CD14-positive monocyte (primary cell): Measurements from ENCODE around the gene LIPA. TPM values are rescaled to one million over a fixed set of nuclear protein-coding genes. Genes with fewer than 3 reads are reported as not detected.

Source experiments
- DNase-seq, 3 donors: peaks; one replicate each; pipeline ENCODE4 v3.0.0-alpha.2; 2011 to 2022
- H2AFZ ChIP-seq: 2 replicates; pipeline ENCODE4 v1.6.0; 2012; ENCODE audit warnings: mild to moderate bottlenecking, low read depth, low read length, inconsistent platforms; ENCODE audit not compliant: insufficient read depth, poor library complexity, severe bottlenecking
- H3K27ac ChIP-seq, 2 donors: 1 replicate in 1 of 2; 2 replicates in 1 of 2; pipeline ENCODE4 v1.5.1; 2012 to 2013; ENCODE audit warnings: low read length in 2 of 2, control low read depth in 1 of 2, inconsistent platforms in 1 of 2, low read depth in 1 of 2, mild to moderate bottlenecking in 1 of 2
- H3K27me3 ChIP-seq, 2 donors: one replicate each; pipeline versions ENCODE4 v1.6.0 to v1.6.1; 2011 to 2013; ENCODE audit warnings: low read length in 2 of 2; ENCODE audit not compliant: control insufficient read depth in 2 of 2, insufficient read depth in 2 of 2
- H3K36me3 ChIP-seq, 2 donors: replicated peaks in 1 of 2; 1 replicate in 1 of 2; 2 replicates in 1 of 2; pipeline versions ENCODE4 v1.5.1 to v1.6.1; 2012 to 2013; ENCODE audit warnings: low read length in 2 of 2, control low read depth in 1 of 2, inconsistent platforms in 1 of 2, mild to moderate bottlenecking in 1 of 2; ENCODE audit not compliant: insufficient read depth in 2 of 2, control insufficient read depth in 1 of 2
- H3K4me1 ChIP-seq, 2 donors: 1 replicate in 1 of 2; 2 replicates in 1 of 2; pipeline versions ENCODE4 v1.5.1 to v1.6.1; 2012 to 2013; ENCODE audit warnings: low read length in 2 of 2, control low read depth in 1 of 2, inconsistent platforms in 1 of 2, mild to moderate bottlenecking in 1 of 2, moderate library complexity in 1 of 2; ENCODE audit not compliant: insufficient read depth in 2 of 2, control insufficient read depth in 1 of 2
- H3K4me2 ChIP-seq: replicated peaks from 2 replicates; pipeline ENCODE3; 2012; ENCODE audit warnings: low read length, moderate library complexity, mild to moderate bottlenecking; ENCODE audit not compliant: poor library complexity, severe bottlenecking; ENCODE audit errors: extremely low read depth
- H3K4me3 ChIP-seq, 3 experiments: fragments of 200-600 bp in 1 of 3; sonication (generic) in 1 of 3; replicated peaks in 1 of 3; 1 replicate in 2 of 3; 2 replicates in 1 of 3; pipeline ENCODE4 v1.5.1; 2011 to 2013; ENCODE audit warnings: low read length in 3 of 3, mild to moderate bottlenecking in 3 of 3, control low read depth in 2 of 3, low read depth in 2 of 3, inconsistent platforms in 1 of 3, moderate library complexity in 1 of 3
- H3K79me2 ChIP-seq: 2 replicates; pipeline ENCODE4 v1.6.0; 2012; ENCODE audit warnings: mild to moderate bottlenecking, control low read depth, inconsistent platforms, low read length, moderate library complexity; ENCODE audit not compliant: insufficient read depth
- H3K9ac ChIP-seq: 2 replicates; pipeline ENCODE4 v1.6.0; 2017; ENCODE audit warnings: low read length, mild to moderate bottlenecking; ENCODE audit not compliant: insufficient read depth, poor library complexity, severe bottlenecking
- H3K9me3 ChIP-seq, 2 donors: replicated peaks in 1 of 2; 1 replicate in 1 of 2; 2 replicates in 1 of 2; pipeline versions ENCODE4 v1.5.1 to v1.6.1; 2012 to 2013; ENCODE audit warnings: low read length in 2 of 2, control low read depth in 1 of 2; ENCODE audit not compliant: control insufficient read depth in 1 of 2, insufficient read depth in 1 of 2
- H4K20me1 ChIP-seq: 2 replicates; pipeline ENCODE4 v1.6.0; 2012; ENCODE audit warnings: mild to moderate bottlenecking, low read length, control low read depth, moderate library complexity; ENCODE audit not compliant: insufficient read depth
- H3K27ac Mint-ChIP-seq, 7 donors: one replicate each; pipeline ENCODE4 v1.8.0; 2020; ENCODE audit warnings: mild to moderate bottlenecking in 7 of 7, mixed read lengths in 7 of 7, moderate library complexity in 6 of 7, inconsistent platforms in 2 of 7
- H3K27me3 Mint-ChIP-seq, 3 donors: one replicate each; pipeline ENCODE4 v1.8.0; 2021 to 2022; ENCODE audit warnings: low read depth in 3 of 3, mild to moderate bottlenecking in 3 of 3, mixed read lengths in 3 of 3, moderate library complexity in 3 of 3, inconsistent platforms in 1 of 3
- H3K36me3 Mint-ChIP-seq, 2 donors: one replicate each; pipeline ENCODE4 v1.8.0; 2020; ENCODE audit warnings: mixed read lengths in 2 of 2, inconsistent platforms in 1 of 2, mild to moderate bottlenecking in 1 of 2
- H3K4me1 Mint-ChIP-seq: one replicate; pipeline ENCODE4 v1.8.0; 2020; ENCODE audit warnings: mild to moderate bottlenecking, mixed read lengths
- H3K4me3 Mint-ChIP-seq, 2 donors: one replicate each; pipeline ENCODE4 v1.8.0; 2020; ENCODE audit warnings: mild to moderate bottlenecking in 2 of 2, mixed read lengths in 2 of 2, moderate library complexity in 1 of 2
- H3K9me3 Mint-ChIP-seq, 7 donors: one replicate each; pipeline ENCODE4 v1.8.0; 2020 to 2022; ENCODE audit warnings: mixed read lengths in 7 of 7, mild to moderate bottlenecking in 6 of 7, moderate library complexity in 6 of 7, inconsistent platforms in 2 of 7
- WGBS: methylation state at CpG from one replicate; pipeline ENCODE4 v1.1.5; 2013; ENCODE audit warnings: missing lambda C conversion rate; ENCODE audit not compliant: insufficient coverage; 5-methylcytosine and 5-hydroxymethylcytosine counted together
- intact Hi-C, 2 donors: fragments of 100-400 bp; cut with micrococcal nuclease; formaldehyde crosslinking; loops; one replicate each; pipeline versions ENCODE4 v1.15.0 to v1.15.1; 2023
- polyA plus RNA-seq, 3 donors: library from polyadenylated mRNA; depleted of rRNA in 1 of 3; unstranded in 2 of 3; stranded (reverse) in 1 of 3; fragments of 300-500 nt in 2 of 3; fragments of >200 nt in 1 of 3; fragmentation: Illumina TruSeq in 2 of 3; gene quantifications; 1 replicate in 2 of 3; 2 replicates in 1 of 3; pipeline ENCODE4 v1.2.3, GENCODE V29; 2012 to 2021
- TF ChIP-seq, protein P1 (sequence below): fragments of 200-600 bp; IDR thresholded peaks from one replicate; pipeline ENCODE4 v1.8.0; 2022; ENCODE audit warnings: antibody characterized with exemption, mild to moderate bottlenecking

The LIPA gene
- polyA plus RNA-seq, 3 donors = 37.4 to 353 (median 289) TPM

DNA sequence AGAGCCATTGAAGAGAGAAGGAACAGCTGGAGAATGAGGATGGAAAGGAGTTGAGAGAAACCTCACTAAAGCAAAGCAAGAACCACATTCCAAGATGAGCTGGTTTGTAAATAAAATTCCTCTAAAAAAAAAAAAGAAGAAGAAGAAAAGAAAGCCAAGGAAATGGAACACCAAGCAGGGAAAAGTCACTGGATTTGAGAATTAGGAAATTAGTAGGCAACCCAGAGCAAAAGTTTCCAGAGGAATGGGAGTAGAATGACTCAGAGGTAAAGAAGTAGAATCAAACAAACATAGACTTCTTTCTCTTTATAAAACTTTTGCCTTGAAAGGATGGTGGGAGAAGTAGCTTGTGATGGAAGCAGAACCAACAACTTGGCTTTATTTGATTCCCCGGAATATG is 48.3 kb downstream of the LIPA start:
- H4K20me1 ChIP-seq = no peaks in the 10 kb centered on the region
- Mint-ChIP-seq H3K9me3 (peaks cover 0 to 9% (median 5%) of the 10 kb centered on the region in 7 donors), H3K36me3 (peaks cover 6 to 10% of the 10 kb centered on the region in 2 donors), H3K4me3 (no peak overlapping the region), H3K4me1 (peaks cover 21% of the 10 kb centered on the region), H3K27ac (no peak overlapping the region), H3K27me3 (peaks cover 4 to 23% (median 6%) of the 10 kb centered on the region in 3 donors)
- intact Hi-C loops = no loop called here
- H3K4me1 ChIP-seq = peaks cover 20 to 21% of the 10 kb centered on the region in 2 donors
- H3K4me2 ChIP-seq = no peak overlapping the region
- peaks cover 0 to 9% of the 10 kb centered on the region in 2 donors for H3K9me3 ChIP-seq
- H3K36me3 ChIP-seq = no peaks in the 10 kb centered on the region
- 100% methylated on average over 1 of the region's 1 CpG for WGBS
- H3K27ac ChIP-seq = no peak overlapping the region
- H3K9ac ChIP-seq = no peak overlapping the region
- H2AFZ ChIP-seq = no peak overlapping the region
- TF ChIP-seq, protein P1, sequence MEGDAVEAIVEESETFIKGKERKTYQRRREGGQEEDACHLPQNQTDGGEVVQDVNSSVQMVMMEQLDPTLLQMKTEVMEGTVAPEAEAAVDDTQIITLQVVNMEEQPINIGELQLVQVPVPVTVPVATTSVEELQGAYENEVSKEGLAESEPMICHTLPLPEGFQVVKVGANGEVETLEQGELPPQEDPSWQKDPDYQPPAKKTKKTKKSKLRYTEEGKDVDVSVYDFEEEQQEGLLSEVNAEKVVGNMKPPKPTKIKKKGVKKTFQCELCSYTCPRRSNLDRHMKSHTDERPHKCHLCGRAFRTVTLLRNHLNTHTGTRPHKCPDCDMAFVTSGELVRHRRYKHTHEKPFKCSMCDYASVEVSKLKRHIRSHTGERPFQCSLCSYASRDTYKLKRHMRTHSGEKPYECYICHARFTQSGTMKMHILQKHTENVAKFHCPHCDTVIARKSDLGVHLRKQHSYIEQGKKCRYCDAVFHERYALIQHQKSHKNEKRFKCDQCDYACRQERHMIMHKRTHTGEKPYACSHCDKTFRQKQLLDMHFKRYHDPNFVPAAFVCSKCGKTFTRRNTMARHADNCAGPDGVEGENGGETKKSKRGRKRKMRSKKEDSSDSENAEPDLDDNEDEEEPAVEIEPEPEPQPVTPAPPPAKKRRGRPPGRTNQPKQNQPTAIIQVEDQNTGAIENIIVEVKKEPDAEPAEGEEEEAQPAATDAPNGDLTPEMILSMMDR = no peak
- no peak overlapping the region for H3K4me3 ChIP-seq
- peaks cover 38 to 48% of the 10 kb centered on the region in 2 donors for H3K27me3 ChIP-seq
- DNase-seq = no peak
- no peaks in the 10 kb centered on the region for H3K79me2 ChIP-seq

DNA sequence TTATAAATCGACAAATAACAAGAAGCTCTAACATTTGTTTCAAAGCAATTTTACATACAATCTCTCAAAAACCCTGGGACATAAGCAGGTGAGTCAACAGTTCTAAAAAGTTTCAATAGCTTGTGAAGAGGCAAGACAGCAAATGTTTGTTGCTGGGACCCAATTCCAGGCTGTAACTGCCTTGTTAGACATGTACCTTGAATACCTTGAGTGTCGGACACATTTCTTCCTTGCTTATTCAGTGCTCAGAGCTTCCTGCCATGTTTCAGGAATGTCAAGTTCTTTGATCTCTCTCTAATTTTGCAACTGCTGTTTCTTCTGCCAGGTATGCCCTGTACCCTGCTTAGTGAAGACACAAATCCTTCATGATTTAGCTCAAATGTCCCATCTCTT is 49.5 kb downstream of the LIPA start:
- intact Hi-C loops = no loop called here
- no peak overlapping the region for H3K4me2 ChIP-seq
- H3K36me3 Mint-ChIP-seq = peaks cover 6 to 10% of the 10 kb centered on the region in 2 donors
- DNase-seq = no peak
- peaks cover 10% of the 10 kb centered on the region for H3K4me1 Mint-ChIP-seq
- peaks cover 0 to 8% (median 5%) of the 10 kb centered on the region in 7 donors for H3K9me3 Mint-ChIP-seq
- H2AFZ ChIP-seq = no peak overlapping the region
- peaks cover 29 to 36% of the 10 kb centered on the region in 2 donors for H3K27me3 ChIP-seq
- no peaks in the 10 kb centered on the region for H3K79me2 ChIP-seq
- no peak overlapping the region for H3K27ac ChIP-seq
- H4K20me1 ChIP-seq = no peaks in the 10 kb centered on the region
- H3K4me1 ChIP-seq = peaks cover 8 to 9% of the 10 kb centered on the region in 2 donors
- H3K36me3 ChIP-seq = no peaks in the 10 kb centered on the region
- H3K9ac ChIP-seq = no peak overlapping the region
- H3K27ac Mint-ChIP-seq = no peak overlapping the region
- TF ChIP-seq, protein P1 = no peak
- H3K9me3 ChIP-seq = peaks cover 0 to 9% of the 10 kb centered on the region in 2 donors
- H3K27me3 Mint-ChIP-seq = peaks cover 2 to 11% (median 3%) of the 10 kb centered on the region in 3 donors
- no peak overlapping the region for H3K4me3 ChIP-seq
- no peak overlapping the region for H3K4me3 Mint-ChIP-seq
- WGBS = 100% methylated on average over 1 of the region's 2 CpGs
